Purkinje cell (primary cell): ENCODE measurements around the gene CD36. TPM values are rescaled to one million over a fixed set of nuclear protein-coding genes. Genes with fewer than 3 reads are reported as not detected.

Source experiments
- polyA plus RNA-seq: library from polyadenylated mRNA; unstranded; fragments of >200 nt; fragmentation: Nextera tagmentation; gene quantifications from 2 replicates; pipeline ENCODE4 v1.2.1, GENCODE V29; 2014

Gene CD36
- polyA plus RNA-seq, result 0.32 TPM in 1 of 2 replicates, not detected in the other

GRCh38 chr7:80637911-80638765, at the start of gene CD36:
Gene CD36 (plus strand): TSS chr7:80638642. CDS start chr7:80646741, 8,099 bp downstream.

Other genes with a start within 250 kb of the CD36 start
- not detected in 2 replicates for gene GNAT3, start 126.6 kb upstream of the CD36 start, polyA plus RNA-seq